ENCODE measurements around the gene ZFPM1. TPM values are rescaled to one million over a fixed set of nuclear protein-coding genes. Genes with fewer than 3 reads are reported as not detected.

The ZFPM1 gene
- total and polyA plus RNA-seq, 2 of the 8 experiments (the other 6 are each of a cell fraction or from before 2014, with no cell fraction given), result 0.74 to 4.8 TPM

GRCh38 chr16:88449267-88449561 is 3.9 kb upstream of the ZFPM1 start:
- Histone ChIP-seq H3K9me3 (ENCODE audit: insufficient read depth in 2 of 2, low read depth in 1 of 2, low read length in 1 of 2) (no peaks in the 10 kb centered on the region), H3K4me3 (ENCODE audit: extremely low read depth in 1 of 4, insufficient read depth in 2 of 4, low read depth in 3 of 4, low read length in 4 of 4) (no peak overlapping the region), H4K8ac (ENCODE audit: extremely low read depth, insufficient read depth, low read length) (no peak overlapping the region; the same call in 1 of the 2 replicates), H2BK20ac (ENCODE audit: low read length) (no peak overlapping the region), H3K27me3 (replicated peaks in 1 of 4; ENCODE audit: control insufficient read depth in 3 of 4, extremely low read depth in 1 of 4, insufficient read depth in 3 of 4, low read length in 3 of 4) (peaks cover 14 to 30% (median 24%) of the 10 kb centered on the region in 4 experiments), H2AK5ac (ENCODE audit: low read depth, low read length) (0 out of 2 replicates have a peak overlapping the region, but pooled peaks have one; percentile 53), H3K18ac (ENCODE audit: extremely low read depth, low read length) (no peak overlapping the region), H4K20me1 (replicated peaks in 1 of 2; ENCODE audit: control insufficient read depth in 1 of 2, insufficient read depth in 2 of 2, low read length in 2 of 2) (peaks cover 1 to 2% of the 10 kb centered on the region in 2 experiments), H2AFZ (ENCODE audit: low read length) (no peak overlapping the region), H4K91ac (replicated peaks; ENCODE audit: insufficient read length, low read length) (peak overlapping the region; percentile 26), H3K79me1 (ENCODE audit: low read depth, low read length) (no peaks in the 10 kb centered on the region), H3K23ac (ENCODE audit: insufficient read length) (no peak overlapping the region), H3K4me1 (replicated peaks in 1 of 4; ENCODE audit: control insufficient read depth in 3 of 4, insufficient read depth in 4 of 4, low read length in 3 of 4) (peaks cover 0 to 10% (median 2%) of the 10 kb centered on the region in 4 experiments; a peak in 4 of 7 replicates), H3K4me2 (ENCODE audit: insufficient read depth in 1 of 2, low read depth in 2 of 2, low read length in 2 of 2) (no peak overlapping the region), H3K9ac (replicated peaks in 1 of 4; ENCODE audit: extremely low read depth in 1 of 4, low read depth in 3 of 4, low read length in 3 of 4) (no peak overlapping the region), H3K14ac (ENCODE audit: insufficient read length) (no peak overlapping the region), H2BK120ac (replicated peaks; ENCODE audit: low read depth, low read length) (no peak overlapping the region), H3K79me2 (ENCODE audit: control insufficient read depth in 1 of 2, insufficient read depth in 2 of 2, low read length in 2 of 2) (no peaks in the 10 kb centered on the region), H3K36me3 (ENCODE audit: control insufficient read depth in 2 of 4, insufficient read depth in 4 of 4, low read length in 3 of 4) (peaks cover 0 to 2% (median 0%) of the 10 kb centered on the region in 4 experiments; a peak in 1 of 8 replicates), H2BK15ac (ENCODE audit: low read length) (no peak overlapping the region), H3K27ac (ENCODE audit: low read depth, low read length) (no peak overlapping the region), H3K56ac (replicated peaks; ENCODE audit: insufficient read length, low read depth, low read length) (no peak overlapping the region), H3K4ac (replicated peaks; ENCODE audit: insufficient read length, low read depth, low read length) (no peak overlapping the region), H2BK5ac (ENCODE audit: low read depth, low read length) (no peak overlapping the region), H3K23me2 (ENCODE audit: low read depth, low read length) (no peaks in the 10 kb centered on the region), H2BK12ac (ENCODE audit: low read depth, low read length) (no peak overlapping the region), H4K5ac (ENCODE audit: insufficient read length, low read depth, low read length) (no peak overlapping the region)
- WGBS, 2 experiments (ENCODE audit: extremely low coverage in 1 of 2, insufficient coverage in 1 of 2, insufficient read length in 1 of 2, insufficient replicate concordance in 2 of 2, low coverage in 1 of 2, low lambda C conversion rate in 2 of 2, missing lambda C conversion rate in 1 of 2), result 89% methylated on average over 3 of the region's 5 CpGs; no CpG with 5 or more reads in 1 of the 2 experiments
- ChIA-PET POLR2A (ENCODE audit: partially characterized antibody) (interaction anchor here (0.6 kb wide), 1 partner anchor 381 kb away, joined by 3 read pairs; no protein-coding TSS in a partner anchor), CTCF (ENCODE audit: partially characterized antibody) (interaction anchor here (0.9 to 2.2 kb wide), 8 partner anchors 10 to 56 kb away, joined by 3 to 8 read pairs (median 4); no protein-coding TSS in a partner anchor)
- DNase-seq (ENCODE audit: low read depth in 1 of 2, low spot score in 2 of 2) (no peak), FAIRE-seq (no peak)
- TF ChIP-seq USF2 (IDR thresholded peaks at IDR 0.05; ENCODE audit: low read length) (no peak), ASH2L (IDR thresholded peaks at IDR 0.05; ENCODE audit: low read length) (no peak), ATF3 (IDR thresholded peaks at IDR 0.05; ENCODE audit: insufficient read depth, low read depth, low read length) (no peak), EGR1 (IDR thresholded peaks at IDR 0.05; ENCODE audit: borderline replicate concordance, low read depth, low read length) (no peak), SRF (IDR thresholded peaks at IDR 0.05; ENCODE audit: low read depth, low read length) (no peak), CTCF (IDR thresholded peaks at IDR 0.05; ENCODE audit: control extremely low read depth in 1 of 3, insufficient read depth in 1 of 3, low read depth in 1 of 3, low read length in 3 of 3) (no peak), TAF1 (IDR thresholded peaks at IDR 0.05; ENCODE audit: low read depth, low read length) (no peak), RAD21 (IDR thresholded peaks at IDR 0.05 in 1 of 2, conservative IDR thresholded peaks at IDR 0.05 in 1 of 2; ENCODE audit: low read depth in 2 of 2, low read length in 2 of 2) (no peak), NRF1 (IDR thresholded peaks at IDR 0.05; ENCODE audit: low read depth, low read length) (no peak), YY1 (IDR thresholded peaks at IDR 0.05; ENCODE audit: low read depth, low read length) (no peak)
